HEK293T (cell line): Measurements from ENCODE around the gene CETN3.
A peak's percentile ranks its signal among the peaks of the same experiment; 100 is the strongest.

ENCODE experiments used
- ELF4 ChIP-seq: fragments of 450-650 bp; IDR thresholded peaks from 2 replicates; pipeline ENCODE4 v1.6.1; 2017; ENCODE audit warnings: antibody characterized with exemption
- FOXM1 ChIP-seq: fragments of 450-650 bp; IDR thresholded peaks from 2 replicates; pipeline ENCODE4 v1.6.1; 2017; ENCODE audit warnings: mild to moderate bottlenecking, borderline replicate concordance
- HDGF ChIP-seq: fragments of 450-650 bp; IDR thresholded peaks from 2 replicates; pipeline ENCODE4 v1.6.1; 2017; ENCODE audit warnings: antibody characterized with exemption, borderline replicate concordance
- L3MBTL2 ChIP-seq: fragments of 450-650 bp; conservative IDR thresholded peaks from 2 replicates; pipeline ENCODE4 v1.6.1; 2016; ENCODE audit warnings: mild to moderate bottlenecking
- LEF1 ChIP-seq: fragments of 450-650 bp; IDR thresholded peaks from 2 replicates; pipeline ENCODE4 v1.6.1; 2017; ENCODE audit warnings: mild to moderate bottlenecking, borderline replicate concordance
- SP1 ChIP-seq: fragments of 450-650 bp; IDR thresholded peaks from 2 replicates; pipeline ENCODE4 v1.6.1; 2017
- SUZ12 ChIP-seq: fragments of 450-650 bp; IDR thresholded peaks from 2 replicates; pipeline ENCODE4 v1.6.1; 2016; ENCODE audit warnings: mild to moderate bottlenecking

DNA sequence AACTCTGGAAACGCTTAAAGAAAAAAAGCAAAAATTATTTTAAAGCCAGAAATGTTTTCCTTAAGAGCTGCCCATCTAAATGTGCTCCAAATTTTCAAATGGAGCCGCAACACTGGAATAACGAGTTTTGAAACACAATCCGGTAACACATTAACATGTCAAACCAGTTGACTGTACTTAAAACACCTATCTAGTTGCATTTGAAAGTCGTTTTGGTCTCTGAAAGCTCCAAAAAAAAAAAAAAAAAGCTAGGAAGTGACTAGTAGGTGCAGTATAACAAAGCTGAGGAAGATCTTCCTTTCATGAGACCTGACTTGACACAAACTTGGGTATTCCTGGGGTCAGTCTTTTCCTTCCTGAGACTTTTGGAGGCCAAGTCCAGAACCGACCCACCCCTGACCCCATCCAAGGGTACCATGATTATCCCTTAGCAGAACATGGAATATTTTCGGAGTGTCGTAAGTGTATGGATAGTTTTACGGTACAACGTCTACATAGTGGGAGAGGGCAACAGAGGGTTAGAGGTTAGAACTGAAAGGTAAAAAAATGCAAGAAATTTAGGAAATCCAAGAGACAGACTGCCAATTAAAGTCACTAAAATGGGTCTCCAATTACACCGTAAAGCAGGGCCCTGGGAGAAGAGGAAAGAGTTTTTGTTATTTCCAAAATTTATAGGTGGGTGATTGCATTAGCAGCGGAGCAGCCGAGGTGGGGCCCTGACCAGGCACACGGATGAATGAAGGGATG, 812 bp downstream of the CETN3 start:
- TF ChIP-seq L3MBTL2 (no peak), LEF1 (no peak), SUZ12 (no peak), SP1 (no peak), ELF4 (peak; percentile 37; the same call in 1 of the 2 replicates), FOXM1 (no peak), HDGF (no peak)
